HepG2 (cell line): ENCODE results near the gene DLX5. TPM values are rescaled to one million over a fixed set of nuclear protein-coding genes. Genes with fewer than 3 reads are reported as not detected.

Source experiments
- BORCS8-MEF2B ChIP-seq: sonication (generic); formaldehyde crosslinking; IDR thresholded peaks from 2 replicates; pipeline ENCODE4 v1.8.0; 2022; ENCODE audit warnings: mild to moderate bottlenecking, missing genetic modification reagents
- CBFB ChIP-seq: sonication (generic); formaldehyde crosslinking; IDR thresholded peaks from 2 replicates; pipeline ENCODE4 v1.4.0; 2020; ENCODE audit warnings: missing genetic modification reagents
- CENPX ChIP-seq: sonication (generic); formaldehyde crosslinking; IDR thresholded peaks from 2 replicates; pipeline ENCODE4 v1.9.0; 2021; ENCODE audit warnings: mild to moderate bottlenecking, missing genetic modification reagents, moderate library complexity
- FOXM1 ChIP-seq: sonication (generic); formaldehyde crosslinking; IDR thresholded peaks from 2 replicates; pipeline ENCODE4 v1.5.0; 2020; ENCODE audit warnings: missing genetic modification reagents
- HDAC1 ChIP-seq: sonication (generic); formaldehyde crosslinking; IDR thresholded peaks from 2 replicates; pipeline ENCODE4 v1.5.1; 2020; ENCODE audit warnings: mild to moderate bottlenecking, missing genetic modification reagents
- KAT8 ChIP-seq: IDR thresholded peaks from 2 replicates; pipeline ENCODE4 v1.6.1; 2016; ENCODE audit warnings: missing genetic modification reagents, missing compliant biosample characterization
- MED13 ChIP-seq: sonication (generic); formaldehyde crosslinking; IDR thresholded peaks from 2 replicates; pipeline ENCODE4 v1.5.0; 2020; ENCODE audit warnings: missing genetic modification reagents
- NFE2L1 ChIP-seq: sonication (generic); formaldehyde crosslinking; IDR thresholded peaks from 2 replicates; pipeline ENCODE4 v1.4.0; 2020; ENCODE audit warnings: missing genetic modification reagents, mild to moderate bottlenecking, borderline replicate concordance
- PHB2 ChIP-seq: fragments of 450-650 bp; IDR thresholded peaks from 2 replicates; pipeline ENCODE4 v1.6.1; 2018; ENCODE audit not compliant: partially characterized antibody
- PHF20 ChIP-seq: sonication (generic); formaldehyde crosslinking; IDR thresholded peaks from 2 replicates; pipeline ENCODE4 v1.5.0; 2020; ENCODE audit warnings: mild to moderate bottlenecking, missing genetic modification reagents
- RCOR2 ChIP-seq: IDR thresholded peaks from 2 replicates; pipeline ENCODE4 v1.6.1; 2016; ENCODE audit warnings: missing biosample characterization, missing genetic modification reagents
- RFX5 ChIP-seq: IDR thresholded peaks from 2 replicates; pipeline ENCODE4 v1.6.1; 2011; ENCODE audit warnings: low read depth, low read length, improper control_type of control experiment
- RXRB ChIP-seq: IDR thresholded peaks from 2 replicates; pipeline ENCODE4 v1.6.1; 2016; ENCODE audit warnings: borderline replicate concordance, missing genetic modification reagents, missing compliant biosample characterization
- TCF7L2 ChIP-seq: IDR thresholded peaks from 2 replicates; pipeline ENCODE4 v1.6.1; 2011; ENCODE audit warnings: mild to moderate bottlenecking, low read depth, low read length, moderate library complexity
- ZFP90 ChIP-seq: sonication (generic); formaldehyde crosslinking; IDR thresholded peaks from 2 replicates; pipeline ENCODE4 v1.8.0; 2022; ENCODE audit warnings: missing genetic modification reagents, mild to moderate bottlenecking, inconsistent platforms, borderline replicate concordance
- ZFYVE20 ChIP-seq: sonication (generic); formaldehyde crosslinking; IDR thresholded peaks from 2 replicates; pipeline ENCODE4 v1.8.0; 2023; ENCODE audit warnings: low read depth, mild to moderate bottlenecking, moderate library complexity, missing genetic modification reagents, borderline replicate concordance
- ZMAT3 ChIP-seq: sonication (generic); formaldehyde crosslinking; conservative IDR thresholded peaks from 2 replicates; pipeline ENCODE4 v1.7.0; 2021; ENCODE audit warnings: missing genetic modification reagents
- ZNF282 ChIP-seq: fragments of 450-650 bp; IDR thresholded peaks from 2 replicates; pipeline ENCODE4 v1.6.1; 2018; ENCODE audit not compliant: partially characterized antibody
- ZNF292 ChIP-seq: sonication (generic); formaldehyde crosslinking; IDR thresholded peaks from 2 replicates; pipeline ENCODE4 v1.8.1; 2022; ENCODE audit warnings: mild to moderate bottlenecking, low read depth, missing genetic modification reagents, borderline replicate concordance
- ZNF317 ChIP-seq: sonication (generic); formaldehyde crosslinking; IDR thresholded peaks from 2 replicates; pipeline ENCODE4 v1.5.0; 2020; ENCODE audit warnings: mild to moderate bottlenecking, missing genetic modification reagents
- ZNF460 ChIP-seq: sonication (generic); formaldehyde crosslinking; IDR thresholded peaks from 2 replicates; pipeline ENCODE4 v1.5.1; 2020; ENCODE audit warnings: missing genetic modification reagents, mild to moderate bottlenecking, borderline replicate concordance
- ZNF776 ChIP-seq: sonication (generic); formaldehyde crosslinking; IDR thresholded peaks from 2 replicates; pipeline ENCODE4 v1.4.0; 2020; ENCODE audit warnings: mild to moderate bottlenecking, missing genetic modification reagents
- ZNF883 ChIP-seq: sonication (generic); formaldehyde crosslinking; IDR thresholded peaks from 2 replicates; pipeline ENCODE4 v1.5.1; 2020; ENCODE audit warnings: mild to moderate bottlenecking, missing genetic modification reagents; ENCODE audit errors: not compliant biosample characterization
- polyA plus RNA-seq, 8 experiments: library from polyadenylated mRNA; depleted of rRNA in 3 of 8; stranded (reverse) in 7 of 8; unstranded in 1 of 8; fragments of >200 nt; fragmentation: Illumina TruSeq in 4 of 8; extraction: Trizol in 4 of 8; gene quantifications; 2 replicates each; pipeline versions ENCODE4 v1.2.1 to v1.2.3, GENCODE V29; 2011 to 2016; ENCODE audit warnings: low read depth in 4 of 8, missing spikeins in 1 of 8, mixed read lengths in 1 of 8; ENCODE audit not compliant: insufficient read depth in 1 of 8
- total RNA-seq, 5 experiments: library from RNA; depleted of rRNA; stranded (reverse); fragments of >200 nt; fragmentation: Illumina TruSeq; extraction: Trizol; gene quantifications; 2 replicates each; pipeline ENCODE4 v1.2.3, GENCODE V29; 2016; ENCODE audit warnings: low read depth in 1 of 5
- TF ChIP-seq, protein P1 (sequence below), 2 experiments: sonication (generic) in 1 of 2; formaldehyde crosslinking in 1 of 2; IDR thresholded peaks; 2 replicates each; pipeline versions ENCODE4 v1.4.0 to v1.6.1; 2018 to 2020; ENCODE audit warnings: missing genetic modification reagents in 2 of 2, borderline replicate concordance in 1 of 2, low read depth in 1 of 2, mild to moderate bottlenecking in 1 of 2, missing biosample characterization in 1 of 2
- TF ChIP-seq, protein P2 (sequence below): IDR thresholded peaks from 2 replicates; pipeline ENCODE4 v1.6.1; 2016; ENCODE audit warnings: missing compliant biosample characterization, missing genetic modification reagents, borderline replicate concordance

Gene DLX5
- total and polyA plus RNA-seq, 2 of the 13 experiments (the other 11 are each of a cell fraction or from before 2014, with no cell fraction given): not detected

GRCh38 chr7:97006055-97006815, 18.4 kb downstream of the DLX5 start (continued):
- TF ChIP-seq, protein P1, sequence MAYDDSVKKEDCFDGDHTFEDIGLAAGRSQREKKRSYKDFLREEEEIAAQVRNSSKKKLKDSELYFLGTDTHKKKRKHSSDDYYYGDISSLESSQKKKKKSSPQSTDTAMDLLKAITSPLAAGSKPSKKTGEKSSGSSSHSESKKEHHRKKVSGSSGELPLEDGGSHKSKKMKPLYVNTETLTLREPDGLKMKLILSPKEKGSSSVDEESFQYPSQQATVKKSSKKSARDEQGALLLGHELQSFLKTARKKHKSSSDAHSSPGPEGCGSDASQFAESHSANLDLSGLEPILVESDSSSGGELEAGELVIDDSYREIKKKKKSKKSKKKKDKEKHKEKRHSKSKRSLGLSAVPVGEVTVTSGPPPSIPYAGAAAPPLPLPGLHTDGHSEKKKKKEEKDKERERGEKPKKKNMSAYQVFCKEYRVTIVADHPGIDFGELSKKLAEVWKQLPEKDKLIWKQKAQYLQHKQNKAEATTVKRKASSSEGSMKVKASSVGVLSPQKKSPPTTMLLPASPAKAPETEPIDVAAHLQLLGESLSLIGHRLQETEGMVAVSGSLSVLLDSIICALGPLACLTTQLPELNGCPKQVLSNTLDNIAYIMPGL (CRISPR knock-in tag; IDR thresholded peaks at IDR 0.05; ENCODE audit: borderline replicate concordance in 1 of 2, low read depth in 1 of 2): peak; percentile 62 to 65
- TF ChIP-seq ZFP90 (CRISPR knock-in tag) (no peak), ZNF282 (no peak), ZNF317 (CRISPR knock-in tag) (no peak), CENPX (CRISPR knock-in tag) (no peak), RFX5 (no peak), ZNF883 (CRISPR knock-in tag) (no peak), NFE2L1 (CRISPR knock-in tag) (no peak), RCOR2 (CRISPR knock-in tag) (no peak), BORCS8-MEF2B (0 out of 2 replicates have a peak, but pooled peaks have one; percentile 56), HDAC1 (CRISPR knock-in tag) (0 out of 2 replicates have a peak, but pooled peaks have one; percentile 23), ZFYVE20 (CRISPR knock-in tag) (no peak), RXRB (CRISPR knock-in tag) (0 out of 2 replicates have a peak, but pooled peaks have one; percentile 38), ZMAT3 (peak; percentile 55; the same call in 1 of the 2 replicates), TCF7L2 (no peak), PHB2 (no peak), PHF20 (CRISPR knock-in tag) (peak; percentile 47; the same call in 1 of the 2 replicates), MED13 (CRISPR knock-in tag) (no peak), ZNF460 (CRISPR knock-in tag) (no peak), CBFB (0 out of 2 replicates have a peak, but pooled peaks have one; percentile 15), ZNF292 (CRISPR knock-in tag) (peak; percentile 57; the same call in 1 of the 2 replicates), ZNF776 (CRISPR knock-in tag) (peak; percentile 44; the same call in 1 of the 2 replicates), KAT8 (CRISPR knock-in tag) (peak; percentile 31; the same call in 1 of the 2 replicates), FOXM1 (CRISPR knock-in tag) (no peak)
- TF ChIP-seq, protein P2, sequence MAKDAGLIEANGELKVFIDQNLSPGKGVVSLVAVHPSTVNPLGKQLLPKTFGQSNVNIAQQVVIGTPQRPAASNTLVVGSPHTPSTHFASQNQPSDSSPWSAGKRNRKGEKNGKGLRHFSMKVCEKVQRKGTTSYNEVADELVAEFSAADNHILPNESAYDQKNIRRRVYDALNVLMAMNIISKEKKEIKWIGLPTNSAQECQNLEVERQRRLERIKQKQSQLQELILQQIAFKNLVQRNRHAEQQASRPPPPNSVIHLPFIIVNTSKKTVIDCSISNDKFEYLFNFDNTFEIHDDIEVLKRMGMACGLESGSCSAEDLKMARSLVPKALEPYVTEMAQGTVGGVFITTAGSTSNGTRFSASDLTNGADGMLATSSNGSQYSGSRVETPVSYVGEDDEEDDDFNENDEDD (CRISPR knock-in tag): peak; percentile 54; the same call in 1 of the 2 replicates
